Occipital lobe (tissue), 2 donors: ENCODE results near the gene LY6G6C. TPM values are rescaled to one million over a fixed set of nuclear protein-coding genes. Genes with fewer than 3 reads are reported as not detected.
A peak's percentile ranks its signal among the peaks of the same experiment; 100 is the strongest.

ENCODE experiments used
- DNase-seq: peaks from one replicate; lab custom pipeline; 2025; lab: John Stamatoyannopoulos, UW
- total RNA-seq: library from RNA; depleted of rRNA; stranded (reverse); fragments of >200 nt; gene quantifications from one replicate; pipeline ENCODE4 v1.2.3, GENCODE V29; 2014

LY6G6C gene
- total RNA-seq, 1 donor from 2014 or later, result 0.31 TPM

- no peak for DNase-seq
These were observed 14.9 kb downstream of the LY6G6C start, which contains the start of gene LY6G6F for GRCh38 chr6:31706599-31706998. LY6G6F (plus strand) TSS chr6:31706866; CDS start chr6:31706907, 41 bp downstream.

GRCh38 chr6:31705931-31706330 is 15.6 kb downstream of the LY6G6C start:
- DNase-seq, result no peak

- peak; percentile 97 for DNase-seq
These were observed 18.5 kb downstream of the LY6G6C start, which contains the start of gene ABHD16A for GRCh38 chr6:31702819-31703716. ABHD16A (minus strand) TSS chr6:31703324; CDS start chr6:31703281, 43 bp downstream.

GRCh38 chr6:31702405-31702818 is 19.1 kb downstream of the LY6G6C start:
- no peak for DNase-seq

GRCh38 chr6:31701666-31702404 is 19.7 kb downstream of the LY6G6C start:
- DNase-seq, result no peak

- DNase-seq, result no peak
These were observed 20.7 kb downstream of the LY6G6C start for GRCh38 chr6:31700740-31701401.

- DNase-seq, result no peak
These were observed 24.0 kb downstream of the LY6G6C start for GRCh38 chr6:31697555-31697954.

- no peak for DNase-seq
These were observed 28.0 kb downstream of the LY6G6C start for GRCh38 chr6:31693535-31693934.

- DNase-seq, result no peak
These were observed 28.7 kb downstream of the LY6G6C start for GRCh38 chr6:31692886-31693285.

GRCh38 chr6:31692353-31692752 is 29.2 kb downstream of the LY6G6C start:
- DNase-seq, result no peak

- DNase-seq, result no peak
These were observed 29.9 kb downstream of the LY6G6C start for GRCh38 chr6:31691564-31692108.

- no peak for DNase-seq
These were observed 30.5 kb downstream of the LY6G6C start for GRCh38 chr6:31691078-31691463.

- no peak for DNase-seq
These were observed 31.1 kb downstream of the LY6G6C start for GRCh38 chr6:31690231-31691077.

GRCh38 chr6:31689249-31690110 is 32.1 kb downstream of the LY6G6C start:
- DNase-seq, result no peak

GRCh38 chr6:31687860-31688693 is 33.5 kb downstream of the LY6G6C start:
- DNase-seq, result no peak

GRCh38 chr6:31687321-31687720 is 34.2 kb downstream of the LY6G6C start:
- DNase-seq, result no peak

- DNase-seq, result no peak
These were observed 35.1 kb downstream of the LY6G6C start for GRCh38 chr6:31686483-31686882.

GRCh38 chr6:31683591-31683990 is 38.0 kb downstream of the LY6G6C start:
- no peak for DNase-seq
